ENCODE data around the gene GNG5.
"Not testable (repeated sequence)": the region's sequence is repeated elsewhere in the genome, so short reads cannot be mapped to it uniquely, and the experiment has no call there.

The GNG5 gene

GRCh38 chr1:84506002-84506728 lies at the start of gene GNG5, which contains the start of gene SPATA1:
Gene GNG5, minus strand, starts transcription at chr1:84506581. Its CDS starts 490 bp downstream, at chr1:84506091.
Gene SPATA1, plus strand, starts transcription at chr1:84506386. Its CDS starts 9,974 bp downstream, at chr1:84516360.
- DNase-seq: peak; percentile 72

- DNase-seq: no peak
Observed at GRCh38 chr1:84550826-84551225, 44.4 kb upstream of the GNG5 start.

GRCh38 chr1:84541679-84542078 lies 35.3 kb upstream of the GNG5 start:
- no peak for DNase-seq

- DNase-seq: no peak
Observed at GRCh38 chr1:84540759-84541158, 34.4 kb upstream of the GNG5 start.

GRCh38 chr1:84539972-84540371 lies 33.6 kb upstream of the GNG5 start:
- DNase-seq: no peak

GRCh38 chr1:84538599-84538998 lies 32.2 kb upstream of the GNG5 start:
- no peak for DNase-seq

- DNase-seq: no peak
Observed at GRCh38 chr1:84525779-84526178, 19.4 kb upstream of the GNG5 start.

- no peak for DNase-seq
Observed at GRCh38 chr1:84524590-84524989, 18.2 kb upstream of the GNG5 start.

GRCh38 chr1:84510668-84511067 lies 4.3 kb upstream of the GNG5 start:
- DNase-seq: no peak

GRCh38 chr1:84510165-84510564 lies 3.8 kb upstream of the GNG5 start:
- DNase-seq: no peak

GRCh38 chr1:84509029-84509428 lies 2.6 kb upstream of the GNG5 start:
- DNase-seq: no peak

- no peak for DNase-seq
Observed at GRCh38 chr1:84508510-84508909, 2.1 kb upstream of the GNG5 start.

- not testable (repeated sequence) for DNase-seq
Observed at GRCh38 chr1:84507887-84508286, 1.5 kb upstream of the GNG5 start.

- no peak for DNase-seq
Observed at GRCh38 chr1:84506729-84507453, 510 bp upstream of the GNG5 start.

GRCh38 chr1:84505493-84506001 lies 834 bp downstream of the GNG5 start:
- DNase-seq: no peak

GRCh38 chr1:84504580-84505492 lies 1.5 kb downstream of the GNG5 start:
- DNase-seq: no peak

- no peak for DNase-seq
Observed at GRCh38 chr1:84502927-84503326, 3.5 kb downstream of the GNG5 start.

GRCh38 chr1:84497631-84498275 lies 8.6 kb downstream of the GNG5 start:
- no peak for DNase-seq

- no peak for DNase-seq
Observed at GRCh38 chr1:84496498-84496897, 9.9 kb downstream of the GNG5 start.

GRCh38 chr1:84493747-84494146 lies 12.6 kb downstream of the GNG5 start:
- no peak for DNase-seq

GRCh38 chr1:84492726-84493125 lies 13.7 kb downstream of the GNG5 start:
- DNase-seq: no peak

- no peak for DNase-seq
Observed at GRCh38 chr1:84489766-84490165, 16.6 kb downstream of the GNG5 start.

- no peak for DNase-seq
Observed at GRCh38 chr1:84488107-84488506, 18.3 kb downstream of the GNG5 start.
